SU-DHL-6 (cell line): ENCODE data around the gene CPZ.

Experiments
- H2AFZ ChIP-seq: fragments of 200-600 bp; sonication (generic); 2 replicates; pipeline ENCODE4 v1.6.1; 2014; ENCODE audit warnings: low read depth, mild to moderate bottlenecking, moderate library complexity, mixed read lengths, antibody characterized with exemption, low read length; ENCODE audit not compliant: severe bottlenecking
- H3F3A ChIP-seq: fragments of 200-600 bp; shearing (Covaris generic); 2 replicates; pipeline ENCODE4 v1.6.0; 2016; ENCODE audit warnings: antibody characterized with exemption, mild to moderate bottlenecking; ENCODE audit not compliant: insufficient read depth
- H3K27ac ChIP-seq: fragments of 200-600 bp; sonication (generic); 2 replicates; pipeline ENCODE4 v1.5.1; 2016; ENCODE audit warnings: low read depth, mild to moderate bottlenecking, low read length, moderate library complexity, mixed read lengths
- H3K27me3 ChIP-seq: fragments of 200-600 bp; sonication (generic), shearing (Covaris generic); 2 replicates; pipeline ENCODE4 v1.6.0; 2014; ENCODE audit warnings: mild to moderate bottlenecking, low read length
- H3K36me3 ChIP-seq: fragments of 200-600 bp; sonication (generic); 2 replicates; pipeline ENCODE4 v1.6.1; 2014; ENCODE audit warnings: mild to moderate bottlenecking, low read length, mixed read lengths
- H3K4me2 ChIP-seq: fragments of 300-600, 200-600 bp; shearing (Covaris generic), sonication (generic); 2 replicates; pipeline ENCODE4 v1.6.0; 2014; ENCODE audit warnings: low read length, low read depth, mild to moderate bottlenecking; ENCODE audit not compliant: poor library complexity, severe bottlenecking
- H3K4me3 ChIP-seq: fragments of 200-600 bp; sonication (generic); 2 replicates; pipeline ENCODE4 v1.5.1; 2014; ENCODE audit warnings: antibody characterized with exemption, low read length, mild to moderate bottlenecking, mixed read lengths; ENCODE audit not compliant: insufficient read depth, poor library complexity, severe bottlenecking
- H3K79me2 ChIP-seq: fragments of 200-600 bp; sonication (generic); 2 replicates; pipeline ENCODE4 v1.6.1; 2014; ENCODE audit warnings: mild to moderate bottlenecking, low read length, moderate library complexity; ENCODE audit not compliant: insufficient read depth
- H3K9ac ChIP-seq: fragments of 200-600 bp; sonication (generic); 2 replicates; pipeline ENCODE4 v1.7.0; 2014; ENCODE audit warnings: mild to moderate bottlenecking, low read length
- H3K9me2 ChIP-seq: fragments of 200-600 bp; sonication (generic); replicated peaks from 2 replicates; pipeline ENCODE4 v1.6.1; 2014; ENCODE audit warnings: low read length; ENCODE audit not compliant: insufficient read depth
- H3K9me3 ChIP-seq: fragments of 200-600 bp; sonication (generic); 2 replicates; pipeline ENCODE4 v1.6.1; 2014; ENCODE audit warnings: low read length, mixed read lengths; ENCODE audit not compliant: insufficient read depth
- H4K20me1 ChIP-seq: fragments of 200-600 bp; sonication (generic); 2 replicates; pipeline ENCODE4 v1.6.1; 2014; ENCODE audit warnings: low read depth, mild to moderate bottlenecking, antibody characterized with exemption, low read length, moderate library complexity, mixed read lengths
- CTCF ChIP-seq: fragments of 200-600 bp; sonication (generic); IDR thresholded peaks from one replicate; pipeline ENCODE4 v1.5.1; 2017; ENCODE audit warnings: antibody characterized with exemption, mild to moderate bottlenecking, low read length, moderate library complexity; ENCODE audit not compliant: insufficient read depth, poor library complexity, severe bottlenecking
- EZH2phosphoT487 ChIP-seq: fragments of 200-600 bp; sonication (generic), shearing (Covaris generic); conservative IDR thresholded peaks from 2 replicates; pipeline ENCODE4 v1.6.1; 2018; ENCODE audit warnings: mild to moderate bottlenecking, antibody characterized with exemption, low read length, moderate library complexity, mixed read lengths

The CPZ gene

GRCh38 chr4:8602686-8603430 is 10.3 kb downstream of the CPZ start:
- H3K4me3 ChIP-seq: no peak overlapping the region
- TF ChIP-seq CTCF: no peak
- TF ChIP-seq EZH2phosphoT487: no peak
- no peak overlapping the region for H3K9ac ChIP-seq
- no peak overlapping the region for H3K4me2 ChIP-seq
- H3F3A ChIP-seq: no peaks in the 10 kb centered on the region
- H3K79me2 ChIP-seq: no peaks in the 10 kb centered on the region
- no peak overlapping the region for H3K27ac ChIP-seq
- no peaks in the 10 kb centered on the region for H3K36me3 ChIP-seq
- no peaks in the 10 kb centered on the region for H3K9me2 ChIP-seq
- H2AFZ ChIP-seq: no peak overlapping the region
- no peaks in the 10 kb centered on the region for H4K20me1 ChIP-seq
- no peaks in the 10 kb centered on the region for H3K27me3 ChIP-seq
- H3K9me3 ChIP-seq: no peaks in the 10 kb centered on the region

- Histone ChIP-seq H3K4me3 (no peak overlapping the region), H3K9me2 (no peaks in the 10 kb centered on the region), H3K27ac (no peak overlapping the region), H3K36me3 (no peaks in the 10 kb centered on the region), H3F3A (no peaks in the 10 kb centered on the region), H3K9ac (no peak overlapping the region), H4K20me1 (no peaks in the 10 kb centered on the region), H3K79me2 (no peaks in the 10 kb centered on the region), H3K4me2 (no peak overlapping the region), H2AFZ (no peak overlapping the region), H3K27me3 (no peaks in the 10 kb centered on the region), H3K9me3 (no peaks in the 10 kb centered on the region)
- TF ChIP-seq EZH2phosphoT487 (no peak), CTCF (no peak)
These were observed 11.4 kb downstream of the CPZ start for GRCh38 chr4:8603931-8604330.

- Histone ChIP-seq H3K9ac (no peak overlapping the region), H3K27me3 (no peaks in the 10 kb centered on the region), H4K20me1 (no peaks in the 10 kb centered on the region), H3K79me2 (no peaks in the 10 kb centered on the region), H2AFZ (no peak overlapping the region), H3K36me3 (no peaks in the 10 kb centered on the region), H3K9me2 (no peaks in the 10 kb centered on the region), H3F3A (no peaks in the 10 kb centered on the region), H3K9me3 (no peaks in the 10 kb centered on the region), H3K27ac (no peak overlapping the region), H3K4me2 (no peak overlapping the region), H3K4me3 (no peak overlapping the region)
- no peak for TF ChIP-seq CTCF
- TF ChIP-seq EZH2phosphoT487: no peak
These were observed 12.7 kb downstream of the CPZ start for GRCh38 chr4:8605289-8605688.
